ENCODE data around the gene ALG9.

GRCh38 chr11:111814106-111814505 lies 57.3 kb downstream of the ALG9 start:
- TF ChIP-seq CTCF (IDR thresholded peaks at IDR 0.05) = no peak
- TF ChIP-seq POLR2AphosphoS5 (IDR thresholded peaks at IDR 0.05) = no peak

Measured in breast epithelium (tissue), 3 donors.